Renal cortical epithelial cell (primary cell): ENCODE measurements around the gene SOX6. TPM values are rescaled to one million over a fixed set of nuclear protein-coding genes. Genes with fewer than 3 reads are reported as not detected.
"Not testable (repeated sequence)": the region's sequence is repeated elsewhere in the genome, so short reads cannot be mapped to it uniquely, and the experiment has no call there.

Source experiments
- DNase-seq: peaks from one replicate; pipeline ENCODE4 v3.0.0-alpha.2; 2011; ENCODE audit warnings: low read depth
- total RNA-seq: library from RNA; depleted of rRNA; stranded (reverse); fragments of >200 nt; gene quantifications from 2 replicates; pipeline ENCODE4 v1.2.3, GENCODE V29; 2014

SOX6 gene
- 0.17 and 12.1 TPM in 2 replicates for total RNA-seq

DNA sequence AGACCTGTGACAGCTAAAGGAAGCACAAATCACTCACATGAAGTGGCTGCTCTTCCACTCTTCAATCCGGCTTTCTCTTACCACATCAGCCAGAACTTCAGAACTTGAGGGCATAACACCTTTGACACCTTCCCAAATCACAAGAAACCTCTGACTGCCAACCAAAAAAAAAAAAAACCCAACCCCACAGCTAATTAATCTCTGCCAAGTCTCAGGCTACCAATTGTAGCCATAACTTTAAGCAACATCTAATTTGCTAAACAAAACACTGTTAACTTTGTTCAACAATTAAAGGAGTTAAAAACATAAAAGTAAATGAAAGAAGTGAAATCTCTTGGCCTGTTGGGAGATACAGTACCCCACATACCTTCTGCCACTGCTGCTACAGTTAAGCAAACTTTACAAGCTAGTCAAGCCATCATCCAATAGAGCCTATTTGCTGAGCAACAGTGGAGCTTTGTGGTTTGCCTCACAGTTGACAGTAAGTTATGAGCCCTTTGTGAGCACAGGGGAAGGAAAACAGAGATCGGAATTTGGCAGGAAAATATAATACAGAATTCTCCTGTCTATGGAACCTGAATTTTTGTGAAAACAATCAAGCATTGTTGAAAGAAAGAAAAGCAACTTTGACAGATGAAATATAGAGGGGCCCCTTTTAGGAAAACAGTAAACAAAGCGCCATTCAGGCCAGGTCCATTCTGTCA, at the start of gene SOX6:
TSS of gene SOX6 (minus strand) at position 490 of the 704 bp plus-strand sequence. CDS start 15,298 bp downstream, outside the sequence.
- peak; percentile 59 for DNase-seq

DNA sequence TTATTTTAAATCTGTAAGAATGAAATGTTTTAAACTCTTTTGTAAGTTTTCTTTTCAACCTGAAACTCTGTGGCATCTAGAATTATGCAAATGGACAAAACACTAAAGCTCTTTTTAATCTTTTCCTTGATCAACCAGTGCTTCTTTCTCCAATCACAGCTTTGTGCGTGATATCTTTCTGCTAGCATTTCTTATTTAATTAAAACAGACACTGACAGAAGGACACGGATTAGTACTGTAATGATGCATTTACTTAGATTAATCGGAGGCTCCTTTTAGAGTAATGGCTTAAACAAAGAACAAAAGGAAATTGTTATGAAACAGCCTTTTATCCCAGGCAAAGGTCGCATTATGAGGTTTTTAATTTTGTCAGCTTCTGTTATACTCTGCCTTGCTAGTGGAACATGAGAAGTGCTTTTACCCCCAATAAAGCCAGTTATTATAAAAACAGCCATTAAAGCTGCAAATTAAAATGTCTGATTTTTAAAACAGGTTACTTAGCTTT, 48.5 kb upstream of the SOX6 start:
- no peak for DNase-seq

DNA sequence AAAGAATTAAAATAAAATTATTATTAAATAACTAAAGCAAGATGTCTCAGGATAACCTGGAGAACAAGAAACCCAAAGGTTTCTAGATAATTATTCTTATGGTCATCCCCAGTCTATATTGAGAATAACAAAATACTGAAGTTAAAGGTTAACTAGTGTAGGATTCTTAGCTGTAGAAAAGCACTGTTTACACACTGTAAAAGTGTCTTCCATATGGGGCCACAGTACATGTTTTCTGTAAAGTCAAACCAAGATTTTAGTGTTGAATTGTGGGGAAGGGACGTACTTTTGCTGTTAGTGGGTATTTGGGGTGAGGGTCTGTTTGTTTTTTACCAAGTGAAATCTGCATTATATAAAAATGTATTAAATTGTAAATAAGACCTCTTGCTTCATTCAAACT, 47.5 kb upstream of the SOX6 start:
- no peak for DNase-seq

DNA sequence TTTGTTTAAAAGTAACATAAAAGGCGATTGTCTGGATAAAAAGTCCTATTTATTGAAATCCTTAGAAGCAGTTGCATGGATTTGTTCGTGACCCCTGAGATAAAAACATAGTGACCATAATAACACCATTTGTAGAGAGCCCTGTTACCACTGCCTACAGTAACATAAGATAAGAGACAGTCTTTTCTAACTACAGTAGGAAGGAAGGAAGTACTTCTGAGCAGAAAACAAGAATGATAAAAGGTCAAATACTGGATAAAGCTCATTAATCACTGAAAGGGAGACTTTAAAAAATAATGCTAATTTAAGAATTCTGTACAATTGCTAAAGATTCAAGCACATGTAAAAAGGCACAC, 47.1 kb upstream of the SOX6 start:
- no peak for DNase-seq

DNA sequence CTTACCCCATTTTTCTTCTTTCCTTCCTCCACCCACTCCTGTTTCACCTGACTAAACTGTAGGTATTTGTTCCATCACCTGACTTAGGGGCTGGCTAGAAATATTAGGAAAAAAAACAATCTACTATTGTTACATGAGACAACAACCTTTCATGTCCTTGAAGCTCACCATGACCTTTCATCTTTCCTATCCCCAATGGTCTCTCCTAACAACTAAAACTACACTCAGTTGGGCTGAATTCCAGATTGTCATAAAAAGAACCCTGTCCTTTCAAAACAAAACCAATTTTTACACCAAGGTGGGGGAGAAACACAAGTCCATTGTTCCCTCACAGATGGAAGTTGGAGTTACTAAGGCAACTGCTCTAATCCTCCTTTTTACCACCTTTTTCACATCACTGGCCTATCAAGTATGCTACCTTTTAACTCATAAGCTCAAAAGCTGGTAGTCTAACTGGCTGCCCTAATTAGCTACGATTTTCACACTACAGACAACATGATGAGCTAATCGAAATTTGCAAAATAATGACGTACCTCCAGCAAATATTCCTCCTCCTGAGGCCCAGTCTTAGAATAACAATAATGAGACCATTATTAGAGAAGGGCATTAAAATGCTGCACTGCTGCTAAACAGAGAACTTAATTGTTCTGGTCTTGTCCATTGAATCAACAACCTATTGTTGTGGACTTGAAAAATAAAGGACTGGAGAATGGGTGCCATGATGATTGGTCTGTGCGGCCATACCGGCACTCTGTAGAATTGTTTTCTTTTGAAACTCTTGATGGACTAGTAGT, 46.5 kb upstream of the SOX6 start:
- DNase-seq = peak; percentile 17

DNA sequence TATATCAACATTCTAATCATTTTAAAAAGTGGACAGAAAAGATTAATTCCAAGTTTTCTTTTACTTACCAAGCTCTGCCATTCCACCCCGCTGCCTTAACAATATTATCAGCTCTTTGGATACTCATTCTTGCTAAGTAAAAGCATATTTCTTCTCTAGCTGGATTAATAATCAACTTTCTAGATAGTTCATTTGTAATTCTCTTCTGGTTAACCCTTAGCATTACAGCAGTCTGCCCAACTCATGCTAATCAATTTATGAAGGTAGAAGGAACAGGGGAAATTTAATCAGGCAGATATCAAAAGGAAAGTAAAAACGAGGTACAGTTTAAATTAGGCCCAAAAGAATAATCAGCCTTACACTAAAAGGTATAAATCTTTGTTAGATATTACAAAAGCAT, 41.0 kb upstream of the SOX6 start:
- peak; percentile 45 for DNase-seq

DNA sequence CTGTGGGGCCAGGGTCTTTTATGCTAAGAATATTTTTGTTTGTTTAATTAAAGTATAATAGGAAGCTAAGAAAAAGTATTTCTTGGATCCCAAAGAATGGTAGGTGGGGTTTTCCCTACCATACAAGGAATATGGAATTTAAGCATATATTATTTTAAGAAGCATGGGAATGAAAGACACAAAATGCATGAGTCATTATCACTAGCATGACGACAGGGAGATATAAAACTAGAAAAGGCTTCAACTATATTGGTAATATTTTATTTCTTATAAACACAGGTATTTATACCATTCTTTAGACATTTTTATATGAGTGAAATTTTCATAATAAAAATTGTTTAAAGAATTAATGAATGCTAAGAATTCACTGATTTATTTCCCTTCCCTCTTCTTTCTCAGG, 39.3 kb upstream of the SOX6 start:
- peak; percentile 7 for DNase-seq

DNA sequence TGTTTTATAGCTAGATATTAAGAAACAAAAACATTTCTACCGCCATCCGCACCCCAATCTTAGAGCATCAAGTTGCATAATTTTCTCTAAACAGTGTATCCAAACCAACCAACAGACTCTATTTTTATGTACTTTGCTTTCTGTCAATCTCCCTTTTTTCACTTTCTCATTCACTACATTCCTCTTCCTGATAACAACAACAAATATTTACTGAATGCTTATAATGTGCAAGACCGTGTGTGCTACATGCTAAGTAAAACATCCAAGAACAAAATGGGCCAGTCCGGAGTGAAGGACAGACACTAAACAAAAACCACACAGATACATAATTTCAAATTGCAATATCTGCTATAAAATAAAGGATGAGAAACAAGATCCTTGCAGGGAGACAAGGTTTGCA, 38.6 kb upstream of the SOX6 start:
- DNase-seq = no peak

DNA sequence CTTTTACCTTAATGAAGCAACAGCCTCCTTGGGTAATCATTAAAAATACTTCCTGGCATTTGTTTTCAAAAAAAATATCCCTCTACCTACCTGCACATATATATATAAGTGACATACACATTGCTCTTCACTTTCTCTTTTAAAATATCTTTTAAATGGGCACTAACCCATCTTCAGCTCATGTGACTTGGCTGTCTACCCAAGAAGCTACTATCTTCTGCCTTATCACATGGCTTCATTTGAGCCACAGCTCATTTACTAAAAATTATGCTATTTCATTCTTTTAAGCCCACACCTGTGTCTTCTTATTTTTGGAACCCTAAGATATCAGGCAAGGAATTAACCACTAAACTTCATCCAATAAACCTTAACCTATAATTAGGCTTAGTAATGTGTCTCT, 37.0 kb upstream of the SOX6 start:
- DNase-seq = no peak

DNA sequence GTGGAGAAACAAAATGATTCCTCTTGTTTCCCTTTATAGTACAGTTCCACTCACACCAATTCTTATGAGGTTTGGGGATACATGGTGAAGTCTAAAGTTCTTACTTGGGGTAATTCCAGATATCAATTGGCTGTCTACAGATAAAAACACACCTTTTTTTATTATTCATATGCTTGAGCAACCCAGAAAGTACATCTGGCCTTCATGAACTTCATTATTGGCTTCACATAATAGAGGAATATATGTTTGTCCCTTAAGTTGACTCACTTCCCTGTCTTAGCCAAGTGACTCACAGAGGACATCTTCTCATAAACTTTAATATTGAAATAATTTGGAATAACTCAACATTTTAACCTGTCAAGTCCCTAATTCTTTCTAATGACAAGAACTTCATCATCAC, 36.3 kb upstream of the SOX6 start:
- DNase-seq = peak; percentile 9

DNA sequence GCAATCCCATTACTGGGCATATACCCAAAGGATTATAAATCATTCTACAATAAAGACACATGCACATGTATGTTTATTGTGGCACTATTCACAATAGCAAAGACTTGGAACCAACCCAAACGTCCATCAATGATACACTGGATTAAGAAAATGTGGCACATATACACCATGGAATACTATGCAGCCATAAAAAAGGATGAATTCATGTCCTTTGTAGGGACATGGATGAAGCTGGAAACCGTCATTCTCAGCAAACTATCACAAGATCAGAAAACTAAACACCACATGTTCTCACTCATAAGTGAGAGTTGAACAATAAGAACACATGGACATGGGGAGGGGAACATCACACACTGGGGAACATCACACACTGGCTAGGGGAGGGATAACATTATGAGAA, 34.5 kb upstream of the SOX6 start:
- DNase-seq = not testable (repeated sequence)

DNA sequence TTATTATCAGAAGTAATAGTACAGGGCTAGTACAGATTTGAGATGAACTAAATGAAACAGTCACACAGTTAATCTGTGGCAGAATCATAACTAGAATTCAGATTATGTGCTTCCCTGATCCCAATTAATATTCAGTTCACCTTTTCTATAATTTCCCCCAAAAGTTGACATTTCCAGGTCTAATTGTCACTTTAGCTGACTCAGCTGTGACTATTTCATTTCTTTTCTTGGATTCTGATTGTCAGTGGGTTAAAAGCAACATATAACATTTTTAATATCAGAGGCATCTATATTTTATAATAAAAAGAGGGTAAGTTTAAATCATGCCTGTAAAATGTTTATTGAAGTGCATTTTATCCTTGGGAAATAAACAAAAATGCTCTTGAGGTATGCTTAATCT, 28.8 kb upstream of the SOX6 start:
- no peak for DNase-seq

DNA sequence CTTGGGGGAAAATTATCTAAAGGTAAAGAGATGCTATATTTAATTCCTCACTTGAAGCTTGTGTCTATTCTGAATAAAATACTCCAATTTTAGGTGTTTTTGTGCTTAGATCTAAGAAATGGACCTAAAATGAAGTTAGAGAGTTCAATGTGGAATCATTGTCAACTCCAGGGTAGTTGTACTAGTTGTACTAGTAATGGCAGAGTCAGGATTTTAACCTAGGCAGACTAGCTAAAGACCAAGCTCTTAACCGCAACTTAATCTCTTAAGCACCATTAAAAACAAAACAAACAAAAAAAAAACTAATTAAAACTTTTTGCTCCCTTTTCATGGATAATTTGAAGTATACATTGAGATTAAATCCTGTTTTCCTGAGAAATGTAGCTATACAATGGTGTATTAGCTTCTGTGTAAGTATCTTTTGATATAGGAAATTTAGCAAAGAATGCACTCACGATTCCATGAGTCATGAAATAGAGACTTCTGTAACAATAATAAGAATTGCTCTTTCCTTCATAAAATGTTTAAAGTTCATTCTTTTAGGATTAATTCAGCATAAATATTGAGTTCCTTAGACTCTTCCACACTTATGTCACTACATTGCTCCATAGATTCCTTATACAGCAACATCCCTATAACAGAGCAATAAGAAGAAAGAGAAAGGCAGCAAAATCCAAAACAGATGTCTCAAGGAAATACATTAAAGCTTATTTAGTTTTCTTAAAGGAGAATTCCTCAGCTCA, 26.5 kb upstream of the SOX6 start:
- no peak for DNase-seq

DNA sequence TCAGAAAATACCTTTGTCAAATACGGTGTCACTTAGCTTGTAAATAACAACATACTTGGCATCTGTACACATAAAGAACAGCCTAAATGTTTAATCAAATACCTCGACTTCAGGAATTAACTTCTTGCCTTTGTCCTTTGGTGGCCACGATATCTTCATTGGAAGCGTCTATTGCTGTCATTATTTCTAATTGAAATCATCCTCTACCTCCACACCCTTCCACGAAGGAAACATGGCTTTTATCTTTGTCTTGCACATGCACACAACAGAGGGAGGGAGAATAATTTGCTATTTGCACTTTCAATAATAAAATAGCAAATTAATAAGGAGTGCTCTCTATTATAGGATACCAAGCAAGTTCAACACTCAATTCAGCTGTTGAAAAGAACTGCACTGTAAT, 25.8 kb upstream of the SOX6 start:
- DNase-seq = no peak

DNA sequence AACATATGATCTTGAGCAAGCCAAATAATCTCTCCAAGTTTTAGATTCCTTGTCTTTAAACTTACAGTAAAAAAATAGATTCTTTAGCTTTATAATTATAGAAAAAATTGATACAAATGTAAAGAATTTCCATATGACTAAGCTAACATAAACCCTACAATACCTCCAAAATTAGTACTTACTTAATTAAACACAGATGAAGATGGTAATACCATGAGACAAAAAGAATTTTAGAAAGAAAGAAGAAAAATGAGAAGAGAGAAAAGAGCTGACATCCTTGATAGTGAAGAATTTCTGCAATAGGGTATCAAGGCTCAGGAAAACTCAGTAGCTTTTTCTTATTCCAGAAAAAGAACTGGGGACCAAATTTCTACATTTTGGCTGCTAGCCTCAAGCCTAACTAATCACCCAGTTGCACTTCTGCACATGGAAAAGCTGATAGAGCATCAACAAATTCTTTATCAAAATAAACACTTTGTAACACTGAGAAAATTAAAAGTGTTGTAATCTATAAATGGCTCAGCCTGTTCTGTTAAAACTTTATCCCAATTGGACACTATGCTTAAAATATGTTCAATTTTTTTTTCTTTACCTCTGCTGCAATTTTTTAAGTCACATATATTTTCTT, 24.7 kb upstream of the SOX6 start:
- no peak for DNase-seq

DNA sequence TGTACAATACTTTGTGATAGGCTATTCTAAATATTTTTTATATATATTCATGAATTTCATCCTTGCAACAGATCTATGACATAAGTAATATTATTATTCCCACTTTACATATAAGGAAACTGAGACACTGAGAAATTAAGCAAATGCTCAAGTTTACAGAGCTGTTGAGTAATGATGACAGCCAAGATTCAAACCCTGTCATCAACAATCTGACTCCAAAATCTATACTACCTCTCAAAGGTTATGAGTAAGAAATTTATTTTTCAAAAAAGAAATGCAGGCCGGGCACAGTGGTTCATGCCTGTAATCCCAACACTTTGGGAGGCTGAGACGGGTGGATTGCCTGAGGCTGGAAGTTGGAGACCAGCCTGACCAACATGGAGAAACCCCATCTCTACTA, 22.6 kb upstream of the SOX6 start:
- no peak for DNase-seq

DNA sequence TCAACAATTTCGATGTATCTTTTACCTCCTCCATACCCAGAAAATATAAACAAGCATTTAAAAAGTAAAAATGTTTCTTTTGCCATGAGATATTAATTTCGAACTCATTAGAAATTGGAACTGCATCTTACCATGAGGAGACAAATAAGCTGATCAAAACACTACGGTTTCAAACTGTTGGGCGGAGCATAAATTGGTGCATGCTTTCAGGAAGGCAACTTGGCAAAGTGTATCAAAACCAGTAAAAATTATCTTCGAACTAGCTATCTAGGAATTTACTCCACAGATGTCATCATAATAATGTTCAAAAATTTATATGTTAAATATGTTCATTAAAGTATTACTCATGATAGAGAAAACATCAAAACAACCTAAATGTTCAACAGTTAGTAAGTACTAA, 21.4 kb upstream of the SOX6 start:
- no peak for DNase-seq

DNA sequence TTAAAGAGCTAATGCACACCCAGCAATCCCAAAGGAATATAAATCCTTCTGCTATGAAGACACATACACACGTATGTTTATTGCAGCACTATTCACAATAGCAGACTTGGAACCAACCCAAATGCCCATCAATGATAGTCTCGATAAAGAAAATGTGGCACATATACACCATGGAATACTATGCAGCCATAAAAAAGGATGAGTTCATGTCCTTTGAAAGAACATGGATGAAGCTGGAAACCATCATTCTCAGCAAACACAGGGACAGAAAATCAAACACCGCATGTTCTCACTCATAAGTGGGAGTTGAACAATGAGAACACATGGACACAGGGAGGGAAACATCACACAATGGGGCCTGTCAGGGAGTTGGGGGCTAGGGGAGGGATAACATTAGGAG, 19.3 kb upstream of the SOX6 start:
- DNase-seq = not testable (repeated sequence)

DNA sequence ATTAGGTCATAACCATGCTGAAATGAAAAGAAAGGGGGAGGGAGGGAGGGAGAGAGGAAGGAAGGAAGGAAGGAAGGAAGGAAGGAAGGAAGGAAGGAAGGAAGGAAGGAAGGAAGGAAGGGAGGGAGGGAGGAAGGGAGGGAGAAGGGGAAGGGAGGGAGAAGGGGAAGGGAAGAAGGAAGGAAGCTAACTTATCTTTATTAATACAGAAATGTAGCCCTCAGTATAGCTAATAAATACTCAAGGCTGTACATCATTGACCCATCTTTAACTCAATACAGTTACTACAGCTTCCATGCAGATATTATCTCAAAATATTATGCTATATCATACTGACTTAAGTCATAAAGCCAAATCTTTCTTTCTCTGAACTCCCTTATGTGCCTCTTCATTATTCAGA, 17.4 kb upstream of the SOX6 start:
- no peak for DNase-seq

DNA sequence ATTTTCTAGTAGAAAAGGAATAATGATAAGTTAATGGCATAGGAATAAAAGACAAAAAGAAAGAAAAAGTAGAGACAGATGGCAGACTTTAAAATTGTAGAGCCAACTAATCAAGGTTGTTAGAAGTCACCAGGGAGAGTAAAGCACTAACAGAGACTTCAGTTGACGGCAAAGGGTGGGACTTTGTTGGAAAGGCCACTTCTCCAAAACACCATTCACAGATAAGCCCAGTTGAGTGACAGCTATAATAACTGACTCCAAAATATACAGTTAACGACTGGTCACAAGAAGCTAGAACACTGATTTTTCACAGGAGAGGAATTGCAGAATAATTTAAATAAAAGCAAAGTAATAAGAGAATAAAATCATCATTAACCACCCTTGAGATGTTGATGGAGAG, 16.0 kb upstream of the SOX6 start:
- DNase-seq = no peak

DNA sequence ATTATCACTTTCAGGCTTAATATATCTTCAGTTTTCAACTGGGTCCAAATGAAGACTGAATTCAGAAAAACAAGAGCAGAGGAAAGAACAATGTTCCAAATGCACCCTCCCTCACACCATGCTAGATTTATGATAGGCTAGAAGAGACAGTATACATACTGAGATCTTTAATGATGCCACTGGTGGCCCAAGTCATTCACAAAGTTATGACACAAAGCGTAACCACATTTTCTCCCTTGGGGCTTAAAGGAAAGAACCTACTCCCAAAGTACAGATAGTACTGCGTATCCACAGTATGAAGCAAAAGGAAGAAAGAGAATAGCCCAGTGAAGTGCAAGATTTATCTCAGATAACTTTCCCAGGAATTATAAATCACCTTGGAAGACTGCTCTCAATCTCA, 10.9 kb upstream of the SOX6 start:
- no peak for DNase-seq

DNA sequence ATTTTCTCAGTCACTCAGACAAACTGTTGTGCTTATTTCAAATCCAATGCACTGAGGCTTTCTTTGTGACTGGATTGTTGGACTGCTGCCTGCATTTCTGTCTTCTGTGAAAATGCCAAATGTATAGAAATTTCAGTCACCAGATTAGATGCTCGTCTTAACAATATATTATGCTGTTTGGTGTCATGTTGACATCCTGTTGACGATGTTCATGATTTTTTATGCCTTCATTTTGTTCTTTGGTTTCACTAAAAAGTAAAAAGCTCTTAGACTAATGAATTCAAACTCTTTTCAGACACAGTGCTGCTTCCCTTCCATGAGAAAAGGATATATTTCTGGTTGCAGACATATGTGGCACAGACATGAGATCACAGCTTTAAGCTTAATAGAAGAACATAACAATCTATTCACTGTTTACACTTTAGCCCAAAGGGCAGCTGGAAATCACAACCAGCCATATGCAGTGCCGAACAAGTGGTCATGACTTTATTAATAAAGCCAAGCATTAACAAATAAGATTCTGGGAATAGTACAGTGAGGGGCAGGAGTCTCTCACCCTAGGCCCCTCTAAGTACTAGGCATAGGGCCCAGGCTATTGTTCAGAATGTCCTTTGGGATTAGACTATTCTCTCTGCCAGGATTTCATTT, 9.4 kb upstream of the SOX6 start:
- DNase-seq = no peak
